Upper lobe of right lung (tissue), 1 donor: ENCODE results near the gene PKN2. TPM values are rescaled to one million over a fixed set of nuclear protein-coding genes. Genes with fewer than 3 reads are reported as not detected.

Experiments used
- ATAC-seq: fragments of 200-7000 bp; cut with Tn5 transposase; one replicate; pipeline ENCODE4 v1.9.1; 2020; ENCODE audit warnings: mild to moderate bottlenecking, moderate library complexity
- DNase-seq: peaks from one replicate; pipeline ENCODE4 v3.0.0-alpha.2; 2020
- H3K27ac ChIP-seq: fragments of 200-600 bp; one replicate; pipeline ENCODE4 v1.8.0; 2022
- H3K27me3 ChIP-seq: fragments of 200-600 bp; one replicate; pipeline ENCODE4 v1.8.0; 2022; ENCODE audit warnings: mild to moderate bottlenecking
- H3K36me3 ChIP-seq: fragments of 200-600 bp; one replicate; pipeline ENCODE4 v1.8.0; 2022
- H3K4me1 ChIP-seq: fragments of 200-600 bp; one replicate; pipeline ENCODE4 v1.8.0; 2022
- H3K4me3 ChIP-seq: fragments of 200-600 bp; one replicate; pipeline ENCODE4 v1.8.0; 2022; ENCODE audit warnings: mild to moderate bottlenecking
- H3K9me3 ChIP-seq: fragments of 200-600 bp; one replicate; pipeline ENCODE4 v1.8.0; 2022
- intact Hi-C: fragments of 100-400 bp; cut with DNase I; formaldehyde crosslinking; loops from one replicate; pipeline ENCODE4 v1.11.0; 2022
- total RNA-seq: library from RNA; stranded (reverse); fragmentation: NEBNext Ultra II Directional; extraction: Animal tissue kit (Norgen Biotek cat#: 25700); gene quantifications from one replicate; pipeline ENCODE4 v1.2.1, GENCODE V29; 2021
- TF ChIP-seq, protein P1 (sequence below): fragments of 200-600 bp; IDR thresholded peaks from one replicate; pipeline ENCODE4 v1.8.0; 2022; ENCODE audit warnings: antibody characterized with exemption
- donor health status: DM: no; HTN: yes; CAD: no; lungs with severe emphysema.

Gene PKN2
- total RNA-seq, 1 donor from 2014 or later: 45.8 TPM

DNA sequence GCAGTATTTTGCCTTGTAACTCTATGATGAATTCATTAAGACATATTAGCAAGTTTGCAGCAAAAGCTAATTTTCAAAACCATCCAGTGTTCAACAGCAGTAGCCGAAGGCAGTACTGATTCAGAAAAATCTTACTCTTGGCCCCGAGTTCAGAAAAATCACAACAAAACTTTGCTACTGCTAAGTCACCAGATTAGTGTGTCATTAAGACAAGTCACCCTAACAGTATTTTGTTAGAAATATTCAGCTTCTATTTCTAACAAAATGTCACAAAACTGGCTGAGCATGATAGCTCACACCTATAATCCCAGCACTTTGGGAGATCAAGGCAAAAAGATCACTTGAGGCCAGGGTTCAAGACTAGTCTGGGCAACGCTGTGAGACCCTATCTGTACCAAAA, 199.1 kb downstream of the PKN2 start:
- ATAC-seq (no peak), DNase-seq (no peak)
- peaks cover 73% of the 10 kb centered on the region for H3K36me3 ChIP-seq

More for the DNA sequence above, 199.1 kb downstream of the PKN2 start:
- no peak overlapping the region for H3K4me3 ChIP-seq
- no peak overlapping the region for H3K27ac ChIP-seq
- intact Hi-C loops: no loop called here
- H3K27me3 ChIP-seq: no peaks in the 10 kb centered on the region
- peaks cover 13% of the 10 kb centered on the region for H3K4me1 ChIP-seq
- H3K9me3 ChIP-seq: no peaks in the 10 kb centered on the region
- TF ChIP-seq, protein P1, sequence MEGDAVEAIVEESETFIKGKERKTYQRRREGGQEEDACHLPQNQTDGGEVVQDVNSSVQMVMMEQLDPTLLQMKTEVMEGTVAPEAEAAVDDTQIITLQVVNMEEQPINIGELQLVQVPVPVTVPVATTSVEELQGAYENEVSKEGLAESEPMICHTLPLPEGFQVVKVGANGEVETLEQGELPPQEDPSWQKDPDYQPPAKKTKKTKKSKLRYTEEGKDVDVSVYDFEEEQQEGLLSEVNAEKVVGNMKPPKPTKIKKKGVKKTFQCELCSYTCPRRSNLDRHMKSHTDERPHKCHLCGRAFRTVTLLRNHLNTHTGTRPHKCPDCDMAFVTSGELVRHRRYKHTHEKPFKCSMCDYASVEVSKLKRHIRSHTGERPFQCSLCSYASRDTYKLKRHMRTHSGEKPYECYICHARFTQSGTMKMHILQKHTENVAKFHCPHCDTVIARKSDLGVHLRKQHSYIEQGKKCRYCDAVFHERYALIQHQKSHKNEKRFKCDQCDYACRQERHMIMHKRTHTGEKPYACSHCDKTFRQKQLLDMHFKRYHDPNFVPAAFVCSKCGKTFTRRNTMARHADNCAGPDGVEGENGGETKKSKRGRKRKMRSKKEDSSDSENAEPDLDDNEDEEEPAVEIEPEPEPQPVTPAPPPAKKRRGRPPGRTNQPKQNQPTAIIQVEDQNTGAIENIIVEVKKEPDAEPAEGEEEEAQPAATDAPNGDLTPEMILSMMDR: no peak

Other genes starting within 250 kb of the PKN2 start
- gene GTF2B, start 207.3 kb downstream of the PKN2 start, total RNA-seq: 20.8 TPM